ENCODE results near the gene PPP3CA.

Gene PPP3CA

GRCh38 chr4:100977274-100977673 is 370.1 kb downstream of the PPP3CA start:
- no peaks in the 10 kb centered on the region for H3K27me3 ChIP-seq (replicated peaks; ENCODE audit: insufficient read depth, low read length)
- H3K27ac ChIP-seq (ENCODE audit: low read length), result no peak overlapping the region
- DNase-seq, result no peak
- H3K4me3 ChIP-seq (ENCODE audit: low read length), result no peak overlapping the region
- H2AFZ ChIP-seq (ENCODE audit: low read length), result no peak overlapping the region
- H3K9me3 ChIP-seq (replicated peaks; ENCODE audit: insufficient read depth, low read length), result no peaks in the 10 kb centered on the region
- TF ChIP-seq EZH2 (optimal IDR thresholded peaks at IDR 0.05; ENCODE audit: low read depth, low read length) (no peak), CTCF (IDR thresholded peaks at IDR 0.05; ENCODE audit: low read length) (no peak), EZH2phosphoT487 (IDR thresholded peaks at IDR 0.05; ENCODE audit: low read length) (no peak)
- no peaks in the 10 kb centered on the region for H3K9me2 ChIP-seq (replicated peaks; ENCODE audit: insufficient read depth, low read length)
- H3K79me2 ChIP-seq (ENCODE audit: low read length), result no peaks in the 10 kb centered on the region
- H3F3A ChIP-seq (ENCODE audit: insufficient read depth, low read length), result no peaks in the 10 kb centered on the region
- no peaks in the 10 kb centered on the region for H4K20me1 ChIP-seq (ENCODE audit: insufficient read depth, low read length)
- no peak overlapping the region for H3K4me2 ChIP-seq (ENCODE audit: low read depth, low read length)
- no peak overlapping the region for H3K9ac ChIP-seq (ENCODE audit: low read length)
- no peaks in the 10 kb centered on the region for H3K4me1 ChIP-seq (ENCODE audit: low read length)
- no peaks in the 10 kb centered on the region for H3K36me3 ChIP-seq (replicated peaks; ENCODE audit: insufficient read depth, low read length)

All from MM.1S (cell line).